Lower leg skin (tissue), 4 donors: ENCODE measurements around the gene DOCK1. TPM values are rescaled to one million over a fixed set of nuclear protein-coding genes. Genes with fewer than 3 reads are reported as not detected.

Source experiments
- DNase-seq, 2 donors: peaks; one replicate each; pipeline ENCODE4 v3.0.0-alpha.2; 2019; ENCODE audit warnings: low spot score in 2 of 2
- H3K4me3 ChIP-seq: fragments of 200-600 bp; sonication (generic); 2 replicates; pipeline ENCODE4 v1.5.1; 2017; ENCODE audit warnings: mild to moderate bottlenecking, low read depth; ENCODE audit not compliant: poor library complexity, severe bottlenecking
- POLR2A ChIP-seq, 2 donors: fragments of 450-650 bp; IDR thresholded peaks; one replicate each; pipeline ENCODE4 v1.6.1; 2016 to 2017; ENCODE audit warnings: antibody characterized with exemption in 2 of 2, mild to moderate bottlenecking in 1 of 2, moderate library complexity in 1 of 2
- WGBS, 2 donors: methylation state at CpG; one replicate each; pipeline ENCODE4 v1.1.5; 2018; 5-methylcytosine and 5-hydroxymethylcytosine counted together
- intact Hi-C: fragments of 100-400 bp; cut with DNase I; formaldehyde crosslinking; loops from one replicate; pipeline ENCODE4 v1.15.0; 2023; ENCODE audit warnings: low total_unique reads
- total RNA-seq, 4 donors: library from RNA; depleted of rRNA; stranded (reverse); fragments of >200 nt; gene quantifications; one replicate each; pipeline ENCODE4 v1.1.0, GENCODE V29; 2016
- TF ChIP-seq, protein P1 (sequence below), 3 donors: fragments of 450-650 bp; IDR thresholded peaks; one replicate each; pipeline ENCODE4 v1.5.1; 2016; ENCODE audit warnings: antibody characterized with exemption in 3 of 3, mild to moderate bottlenecking in 3 of 3, moderate library complexity in 2 of 3

DOCK1 gene
- total RNA-seq, 4 donors from 2014 or later: 76.6 to 108 (median 83.4) TPM

DNA sequence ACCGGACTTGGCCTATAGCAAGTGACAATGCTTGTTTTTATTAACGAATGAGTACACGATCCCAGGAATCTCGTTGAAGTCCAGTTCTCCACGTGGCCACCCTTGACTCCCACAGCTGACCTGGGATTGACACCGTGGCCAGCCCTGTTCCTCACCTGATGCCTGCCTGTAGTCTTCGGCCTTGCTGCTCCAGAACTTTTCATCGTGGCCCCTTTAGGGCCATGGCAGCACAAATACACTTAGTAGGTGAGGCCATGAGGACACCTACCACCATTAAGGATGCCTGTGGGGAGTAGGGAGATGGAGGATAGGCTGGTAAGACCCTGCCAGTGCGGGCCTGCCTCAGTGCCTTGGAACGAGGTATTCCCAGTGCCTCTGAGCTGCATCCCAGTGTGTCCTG, 321.8 kb downstream of the DOCK1 start:
- TF ChIP-seq, protein P1, sequence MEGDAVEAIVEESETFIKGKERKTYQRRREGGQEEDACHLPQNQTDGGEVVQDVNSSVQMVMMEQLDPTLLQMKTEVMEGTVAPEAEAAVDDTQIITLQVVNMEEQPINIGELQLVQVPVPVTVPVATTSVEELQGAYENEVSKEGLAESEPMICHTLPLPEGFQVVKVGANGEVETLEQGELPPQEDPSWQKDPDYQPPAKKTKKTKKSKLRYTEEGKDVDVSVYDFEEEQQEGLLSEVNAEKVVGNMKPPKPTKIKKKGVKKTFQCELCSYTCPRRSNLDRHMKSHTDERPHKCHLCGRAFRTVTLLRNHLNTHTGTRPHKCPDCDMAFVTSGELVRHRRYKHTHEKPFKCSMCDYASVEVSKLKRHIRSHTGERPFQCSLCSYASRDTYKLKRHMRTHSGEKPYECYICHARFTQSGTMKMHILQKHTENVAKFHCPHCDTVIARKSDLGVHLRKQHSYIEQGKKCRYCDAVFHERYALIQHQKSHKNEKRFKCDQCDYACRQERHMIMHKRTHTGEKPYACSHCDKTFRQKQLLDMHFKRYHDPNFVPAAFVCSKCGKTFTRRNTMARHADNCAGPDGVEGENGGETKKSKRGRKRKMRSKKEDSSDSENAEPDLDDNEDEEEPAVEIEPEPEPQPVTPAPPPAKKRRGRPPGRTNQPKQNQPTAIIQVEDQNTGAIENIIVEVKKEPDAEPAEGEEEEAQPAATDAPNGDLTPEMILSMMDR (IDR thresholded peaks at IDR 0.05): no peak
- no peak for TF ChIP-seq POLR2A (IDR thresholded peaks at IDR 0.05)
- no peak overlapping the region for H3K4me3 ChIP-seq
- DNase-seq: no peak
- intact Hi-C loops: no loop called here
- 97 to 98% methylated on average over 9 to 10 of the region's 10 CpGs for WGBS, 2 donors

DNA sequence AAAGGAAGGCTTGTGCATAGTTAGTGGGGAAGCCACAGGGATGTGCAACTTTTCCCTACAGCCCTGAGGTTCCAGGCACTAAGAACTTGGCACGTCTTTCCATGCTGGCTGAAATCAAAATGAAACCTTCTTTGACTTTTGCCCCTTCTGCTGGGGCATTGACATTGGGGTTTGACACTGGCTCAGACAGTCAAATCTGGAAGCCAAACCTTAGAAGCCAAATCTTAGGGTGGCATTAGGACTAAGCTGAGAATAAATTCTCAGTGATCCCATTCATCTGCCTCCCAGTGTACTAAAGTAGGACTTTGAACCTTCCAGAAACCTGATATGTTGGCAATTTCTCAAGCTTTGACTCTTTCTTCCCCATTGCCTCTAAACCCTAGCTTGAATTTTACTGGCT, 322.4 kb downstream of the DOCK1 start:
- intact Hi-C loops: no loop called here
- H3K4me3 ChIP-seq: no peak overlapping the region
- no peak for DNase-seq
- WGBS, 2 donors: 83 to 92% methylated on average over 1 of the region's 1 CpG
- TF ChIP-seq POLR2A (IDR thresholded peaks at IDR 0.05): no peak
- TF ChIP-seq, protein P1 (IDR thresholded peaks at IDR 0.05): no peak

DNA sequence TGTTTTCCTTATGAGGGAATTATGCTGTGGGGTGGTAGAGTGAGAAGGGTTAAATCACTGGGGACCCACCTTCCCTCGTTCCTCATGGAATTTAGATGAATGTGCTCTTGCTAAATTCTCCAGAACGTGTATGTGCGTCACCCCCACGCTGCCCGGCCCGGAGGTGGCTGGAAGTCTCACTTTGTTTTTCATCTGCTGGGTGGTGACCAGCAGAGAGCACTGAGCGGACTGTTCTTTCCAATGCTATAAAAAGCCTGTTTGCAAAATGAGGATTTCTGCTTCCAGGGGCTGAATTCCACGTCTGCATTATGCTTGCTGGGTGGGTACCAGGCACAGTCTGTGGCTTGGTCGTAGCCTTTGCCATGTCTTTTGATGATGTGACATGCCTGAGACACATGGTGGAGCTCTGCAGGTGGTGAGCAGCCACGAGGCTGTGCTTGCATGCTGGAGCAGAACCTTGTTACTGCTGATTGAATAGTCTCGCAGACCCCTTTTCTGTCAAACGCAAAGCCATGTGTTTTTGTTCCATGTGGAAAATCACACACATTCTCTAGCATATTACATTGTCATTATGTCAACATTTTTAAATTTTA, 323.1 kb downstream of the DOCK1 start:
- intact Hi-C loops: no loop called here
- WGBS, 2 donors: 63 to 71% methylated on average over 12 of the region's 12 CpGs
- TF ChIP-seq, protein P1 (IDR thresholded peaks at IDR 0.05): no peak
- TF ChIP-seq POLR2A (IDR thresholded peaks at IDR 0.05): no peak
- DNase-seq: no peak
- H3K4me3 ChIP-seq: no peak overlapping the region

DNA sequence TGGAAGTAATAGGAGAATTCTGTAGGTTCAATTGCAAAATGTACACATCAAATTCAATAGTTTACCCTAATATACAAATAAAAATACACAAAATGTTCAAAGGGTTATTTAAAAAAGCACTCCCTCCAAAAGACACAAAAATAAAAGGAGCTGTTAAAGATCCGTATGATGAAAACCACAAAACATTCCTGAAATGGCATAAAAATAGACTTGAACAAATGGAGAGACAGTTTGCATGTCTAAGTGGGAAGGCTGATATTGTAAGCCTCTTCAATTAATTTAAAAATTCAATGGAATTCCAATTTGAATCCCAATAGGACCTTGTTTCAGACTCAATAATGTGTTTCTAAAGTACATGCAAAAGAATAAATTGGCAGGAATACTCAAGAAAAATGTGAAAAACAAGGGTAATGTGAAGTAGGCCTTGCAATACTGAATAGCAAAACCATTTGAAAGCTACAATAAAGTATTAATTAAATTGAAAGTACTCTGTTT, 329.1 kb downstream of the DOCK1 start:
- H3K4me3 ChIP-seq: no peak overlapping the region
- WGBS, 2 donors: 68 to 80% methylated on average over 1 of the region's 1 CpG
- no peak for DNase-seq
- TF ChIP-seq, protein P1 (IDR thresholded peaks at IDR 0.05): no peak
- no peak for TF ChIP-seq POLR2A (IDR thresholded peaks at IDR 0.05)
- intact Hi-C loops: no loop called here

DNA sequence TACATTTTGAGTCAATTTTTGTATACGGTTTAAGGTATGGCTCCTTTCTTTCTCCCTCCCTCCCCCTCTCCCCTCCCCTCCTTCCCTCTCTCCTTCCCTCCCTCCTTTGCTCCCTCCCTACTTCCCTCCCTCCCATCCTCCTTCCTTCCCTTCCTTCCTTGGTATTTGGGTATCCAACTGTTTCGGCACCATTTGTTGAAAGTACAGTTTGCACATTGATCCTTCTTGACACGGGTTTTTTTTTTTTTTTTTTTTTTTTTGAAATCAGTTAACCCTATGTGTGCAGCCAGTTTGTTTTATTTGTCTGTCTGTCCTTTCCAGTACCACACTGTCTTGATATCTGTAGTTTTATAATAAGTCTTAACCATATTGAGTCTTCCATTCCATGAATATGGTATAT, 331.0 kb downstream of the DOCK1 start:
- no peak overlapping the region for H3K4me3 ChIP-seq
- TF ChIP-seq POLR2A (IDR thresholded peaks at IDR 0.05): no peak
- TF ChIP-seq, protein P1 (IDR thresholded peaks at IDR 0.05): no peak
- intact Hi-C loops: no loop called here
- DNase-seq: no peak
- WGBS, 2 donors: 79 to 89% methylated on average over 3 of the region's 3 CpGs

DNA sequence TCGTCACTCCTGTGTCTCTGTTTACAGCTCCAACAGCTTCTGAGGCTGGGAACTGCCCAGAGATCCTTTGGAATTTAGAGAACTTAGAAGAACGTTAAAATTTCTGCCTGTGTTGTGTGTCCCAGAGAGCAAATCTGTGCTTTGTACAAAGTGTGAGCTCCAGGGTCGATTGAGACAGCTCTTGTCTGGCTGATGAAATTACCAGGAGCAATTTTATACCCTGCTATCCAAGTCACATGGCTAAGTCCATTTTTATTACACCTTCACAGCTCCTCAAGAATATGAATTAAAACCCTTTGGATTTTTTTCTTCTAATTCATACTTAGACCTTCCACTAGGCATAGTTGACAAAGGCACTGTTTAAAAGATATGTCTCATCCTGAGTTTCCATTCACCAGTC, 337.7 kb downstream of the DOCK1 start:
- no peak for DNase-seq
- H3K4me3 ChIP-seq: no peak overlapping the region
- WGBS, 2 donors: 84 to 86% methylated on average over 3 of the region's 3 CpGs
- TF ChIP-seq POLR2A (IDR thresholded peaks at IDR 0.05): no peak
- TF ChIP-seq, protein P1 (IDR thresholded peaks at IDR 0.05): no peak
- intact Hi-C loops: no loop called here
